GM23338 (cell line): ENCODE measurements around the gene PTPRE. TPM values are rescaled to one million over a fixed set of nuclear protein-coding genes. Genes with fewer than 3 reads are reported as not detected.

Source experiments
- ATAC-seq: fragments of 200-7000 bp; cut with Tn5 transposase; 3 replicates; pipeline ENCODE4 v1.9.1; 2020
- DNase-seq: peaks from one replicate; pipeline ENCODE4 v3.0.0-alpha.2; 2015; ENCODE audit warnings: low spot score
- H2AFZ ChIP-seq: fragments of 200-600 bp; sonication (generic); 2 replicates; pipeline ENCODE4 v1.8.0; 2016; ENCODE audit warnings: antibody characterized with exemption, mild to moderate bottlenecking, moderate library complexity
- H3F3A ChIP-seq: fragments of 200-600 bp; sonication (generic); replicated peaks from 2 replicates; pipeline ENCODE4 v1.8.0; 2017; ENCODE audit warnings: antibody characterized with exemption, mixed run types, low read depth
- H3K27ac ChIP-seq: fragments of 200-600 bp; sonication (generic); 2 replicates; pipeline ENCODE4 v1.6.1; 2016; ENCODE audit warnings: low read depth
- H3K27me3 ChIP-seq: fragments of 200-600 bp; sonication (generic); 2 replicates; pipeline ENCODE4 v1.8.0; 2016; ENCODE audit warnings: mild to moderate bottlenecking, mixed run types, moderate library complexity; ENCODE audit not compliant: insufficient read depth
- H3K36me3 ChIP-seq: fragments of 200-600 bp; sonication (generic); 2 replicates; pipeline ENCODE4 v1.8.0; 2016; ENCODE audit warnings: mild to moderate bottlenecking; ENCODE audit not compliant: insufficient read depth
- H3K4me1 ChIP-seq: fragments of 200-600 bp; sonication (generic); 2 replicates; pipeline ENCODE4 v1.8.0; 2016; ENCODE audit warnings: mild to moderate bottlenecking, moderate library complexity; ENCODE audit not compliant: insufficient read depth
- H3K4me2 ChIP-seq: fragments of 200-600 bp; sonication (generic); 2 replicates; pipeline ENCODE4 v1.7.1; 2017; ENCODE audit warnings: mixed run types
- H3K4me3 ChIP-seq: fragments of 200-600 bp; sonication (generic); 2 replicates; pipeline ENCODE4 v1.6.1; 2016; ENCODE audit warnings: mixed run types
- H3K79me2 ChIP-seq: fragments of 200-600 bp; sonication (generic); replicated peaks from 2 replicates; pipeline ENCODE4 v1.8.0; 2017; ENCODE audit warnings: mild to moderate bottlenecking; ENCODE audit not compliant: insufficient read depth
- H3K9me2 ChIP-seq: fragments of 200-600 bp; sonication (generic); 2 replicates; pipeline ENCODE4 v1.8.0; 2017; ENCODE audit not compliant: insufficient read depth
- H4K20me1 ChIP-seq: fragments of 200-600 bp; sonication (generic); replicated peaks from 2 replicates; pipeline ENCODE4 v1.8.0; 2017; ENCODE audit warnings: mild to moderate bottlenecking; ENCODE audit not compliant: insufficient read depth
- H3K27ac Mint-ChIP-seq: 2 replicates; pipeline ENCODE4 v1.8.0; 2020; ENCODE audit warnings: inconsistent platforms, mild to moderate bottlenecking, moderate library complexity, mixed read lengths
- H3K27me3 Mint-ChIP-seq: 3 replicates; pipeline ENCODE4 v1.8.0; 2022; ENCODE audit warnings: low read depth, mild to moderate bottlenecking, moderate library complexity, mixed read lengths, inconsistent platforms; ENCODE audit not compliant: insufficient read depth, poor library complexity
- H3K36me3 Mint-ChIP-seq: 3 replicates; pipeline ENCODE4 v1.8.0; 2021; ENCODE audit warnings: low read depth, mild to moderate bottlenecking, inconsistent platforms, moderate library complexity, mixed read lengths
- H3K4me1 Mint-ChIP-seq: 3 replicates; pipeline ENCODE4 v1.8.0; 2020; ENCODE audit warnings: mild to moderate bottlenecking, inconsistent platforms, mixed read lengths
- H3K4me3 Mint-ChIP-seq: 3 replicates; pipeline ENCODE4 v1.8.0; 2021; ENCODE audit warnings: moderate library complexity, mild to moderate bottlenecking, inconsistent platforms, mixed read lengths
- H3K9me3 Mint-ChIP-seq: 3 replicates; pipeline ENCODE4 v1.8.0; 2020; ENCODE audit warnings: moderate library complexity, mild to moderate bottlenecking, inconsistent platforms, mixed read lengths
- CREB1 ChIP-seq: fragments of 250-450 bp; sonication (Bioruptor Pico); IDR thresholded peaks from 2 replicates; pipeline ENCODE4 v1.5.0; 2020; ENCODE audit warnings: low read depth, mild to moderate bottlenecking, moderate library complexity
- CTCF ChIP-seq, 2 experiments: fragments of 200-600 bp in 1 of 2; sonication (generic) in 1 of 2; conservative IDR thresholded peaks; 2 replicates each; pipeline versions ENCODE4 v1.5.1 to v1.6.1; 2016 to 2017; ENCODE audit warnings: antibody characterized with exemption in 2 of 2, low read depth in 2 of 2, mild to moderate bottlenecking in 2 of 2, moderate library complexity in 1 of 2
- ETS1 ChIP-seq: IDR thresholded peaks from 2 replicates; pipeline ENCODE4 v1.6.1; 2016; ENCODE audit warnings: antibody characterized with exemption
- EZH2 ChIP-seq: fragments of 200-600 bp; sonication (generic); IDR thresholded peaks from one replicate; pipeline ENCODE4 v1.8.0; 2017; ENCODE audit warnings: antibody characterized with exemption, mild to moderate bottlenecking, low read depth; ENCODE audit not compliant: unreplicated experiment
- EZH2phosphoT487 ChIP-seq: fragments of 200-600 bp; sonication (generic); IDR thresholded peaks from one replicate; pipeline ENCODE4 v1.8.1; 2018; ENCODE audit warnings: antibody characterized with exemption; ENCODE audit not compliant: unreplicated experiment
- JUNB ChIP-seq: IDR thresholded peaks from one replicate; pipeline ENCODE4 v1.6.1; 2016; ENCODE audit warnings: antibody characterized with exemption; ENCODE audit not compliant: unreplicated experiment
- NANOG ChIP-seq: IDR thresholded peaks from 2 replicates; pipeline ENCODE4 v1.6.1; 2016; ENCODE audit warnings: antibody characterized with exemption, borderline replicate concordance
- POLR2AphosphoS5 ChIP-seq: IDR thresholded peaks from 2 replicates; pipeline ENCODE4 v1.6.1; 2016; ENCODE audit warnings: antibody characterized with exemption, low read depth
- REST ChIP-seq: IDR thresholded peaks from one replicate; pipeline ENCODE4 v1.6.1; 2018; ENCODE audit warnings: antibody characterized with exemption; ENCODE audit not compliant: unreplicated experiment
- STAT1 ChIP-seq: IDR thresholded peaks from one replicate; pipeline ENCODE4 v1.6.1; 2016; ENCODE audit warnings: antibody characterized with exemption; ENCODE audit not compliant: unreplicated experiment
- ZNF114 ChIP-seq: fragments of 250-450 bp; sonication (Bioruptor Pico); IDR thresholded peaks from 2 replicates; pipeline ENCODE4 v1.5.0; 2020; ENCODE audit warnings: mild to moderate bottlenecking, moderate library complexity
- ZNF331 ChIP-seq: fragments of 250-450 bp; sonication (Bioruptor Pico); IDR thresholded peaks from 2 replicates; pipeline ENCODE4 v1.5.0; 2020; ENCODE audit warnings: low read depth, mild to moderate bottlenecking, moderate library complexity
- ZNF462 ChIP-seq: fragments of 250-450 bp; sonication (Bioruptor Pico); IDR thresholded peaks from 2 replicates; pipeline ENCODE4 v1.5.0; 2020; ENCODE audit warnings: mild to moderate bottlenecking, moderate library complexity
- polyA plus RNA-seq: library from polyadenylated mRNA; unstranded; fragments of >200 nt; fragmentation: Nextera tagmentation; extraction: Ambion mirVana; gene quantifications from 2 replicates; pipeline ENCODE4 v1.2.1, GENCODE V29; 2016
- total RNA-seq: library from RNA; depleted of rRNA; stranded (reverse); fragments of >200 nt; shearing (Covaris generic); gene quantifications from 2 replicates; pipeline ENCODE4 v1.2.3, GENCODE V29; 2014

Gene PTPRE
- total and polyA plus RNA-seq, 2 experiments from 2014 or later: 0.34 to 0.42 TPM

- H3K4me1 ChIP-seq: no peaks in the 10 kb centered on the region
- Mint-ChIP-seq H3K27ac (no peak overlapping the region), H3K27me3 (peaks cover 5% of the 10 kb centered on the region), H3K9me3 (no peaks in the 10 kb centered on the region), H3K4me1 (0 out of 3 replicates have a peak, but pooled peaks cover 4% of the 10 kb centered on the region), H3K36me3 (no peaks in the 10 kb centered on the region), H3K4me3 (no peak overlapping the region)
- H3K79me2 ChIP-seq: no peaks in the 10 kb centered on the region
- TF ChIP-seq ZNF331 (CRISPR knock-in tag) (no peak), EZH2phosphoT487 (no peak), POLR2AphosphoS5 (no peak), JUNB (no peak), CREB1 (no peak), ZNF462 (CRISPR knock-in tag) (no peak), ZNF114 (CRISPR knock-in tag) (no peak), EZH2 (no peak), REST (no peak), STAT1 (no peak), CTCF (conservative IDR thresholded peaks at IDR 0.05; ENCODE audit: low read depth in 2 of 2) (no peak), ETS1 (no peak), NANOG (no peak)
- ATAC-seq (no peak), DNase-seq (no peak)
- no peaks in the 10 kb centered on the region for H3K9me2 ChIP-seq
- H3K27ac ChIP-seq: no peak overlapping the region
- H3K36me3 ChIP-seq: no peaks in the 10 kb centered on the region
- H3K4me3 ChIP-seq: no peak overlapping the region
- no peaks in the 10 kb centered on the region for H3F3A ChIP-seq
- H3K27me3 ChIP-seq: no peaks in the 10 kb centered on the region
- no peaks in the 10 kb centered on the region for H4K20me1 ChIP-seq
- H3K4me2 ChIP-seq: no peak overlapping the region
- H2AFZ ChIP-seq: no peak overlapping the region
These were observed 16.7 kb upstream of the PTPRE start for GRCh38 chr10:127890216-127890615.
